Thyroid gland (tissue), 4 donors: ENCODE results near the gene ST7.

ENCODE experiments used
- CTCF ChIP-seq, 6 experiments: fragments of 200-600 bp in 3 of 6; fragments of 450-650 bp in 3 of 6; sonication (generic) in 3 of 6; IDR thresholded peaks; one replicate each; pipeline ENCODE4 v1.5.1; 2016 to 2019; ENCODE audit warnings: antibody characterized with exemption in 6 of 6, mild to moderate bottlenecking in 2 of 6, inconsistent platforms in 1 of 6, moderate library complexity in 1 of 6
- POLR2A ChIP-seq, 2 donors: fragments of 450-650 bp; IDR thresholded peaks; one replicate each; pipeline ENCODE4 v1.6.1; 2017; ENCODE audit warnings: antibody characterized with exemption in 2 of 2, mild to moderate bottlenecking in 2 of 2, moderate library complexity in 1 of 2

GRCh38 chr7:117096942-117097341, 143.6 kb downstream of the ST7 start:
- TF ChIP-seq CTCF (IDR thresholded peaks at IDR 0.05): no peak
- no peak for TF ChIP-seq POLR2A (IDR thresholded peaks at IDR 0.05)
